Tibial nerve (tissue), 4 donors: ENCODE data around the gene ZBTB20. TPM values are rescaled to one million over a fixed set of nuclear protein-coding genes. Genes with fewer than 3 reads are reported as not detected.
A peak's percentile ranks its signal among the peaks of the same experiment; 100 is the strongest.

Experiments
- DNase-seq, 2 donors: peaks; one replicate each; pipeline ENCODE4 v3.0.0-alpha.2; 2019; ENCODE audit warnings: low spot score in 2 of 2
- H3K27ac ChIP-seq, 4 donors: fragments of 200-600 bp; sonication (generic) in 3 of 4; one replicate each; pipeline ENCODE4 v1.5.1; 2017 to 2019; ENCODE audit warnings: mild to moderate bottlenecking in 1 of 4
- H3K27me3 ChIP-seq, 2 donors: fragments of 200-600 bp; sonication (generic) in 1 of 2; one replicate each; pipeline versions ENCODE4 v1.5.1 to v1.6.0; 2017 to 2019
- H3K36me3 ChIP-seq, 3 donors: fragments of 200-600 bp; sonication (generic); one replicate each; pipeline ENCODE4 v1.5.1; 2018 to 2019
- H3K4me1 ChIP-seq, 4 donors: fragments of 200-600 bp; sonication (generic) in 3 of 4; one replicate each; pipeline ENCODE4 v1.5.1; 2017 to 2019
- H3K4me3 ChIP-seq, 4 donors: fragments of 200-600 bp; sonication (generic) in 3 of 4; one replicate each; pipeline ENCODE4 v1.5.1; 2017 to 2019; ENCODE audit warnings: mild to moderate bottlenecking in 1 of 4, moderate library complexity in 1 of 4
- H3K9me3 ChIP-seq, 4 donors: fragments of 200-600 bp; sonication (generic) in 3 of 4; one replicate each; pipeline ENCODE4 v1.5.1; 2017 to 2019
- CTCF ChIP-seq, 5 experiments: fragments of 200-600 bp in 3 of 5; fragments of 450-650 bp in 2 of 5; sonication (generic) in 3 of 5; IDR thresholded peaks; one replicate each; pipeline ENCODE4 v1.5.1; 2016 to 2019; ENCODE audit warnings: antibody characterized with exemption in 5 of 5, mild to moderate bottlenecking in 3 of 5, moderate library complexity in 2 of 5
- EP300 ChIP-seq, 2 donors: sonication (generic); formaldehyde crosslinking; IDR thresholded peaks; one replicate each; pipeline ENCODE4 v1.6.1; 2017; ENCODE audit warnings: antibody characterized with exemption in 2 of 2, mild to moderate bottlenecking in 1 of 2
- POLR2A ChIP-seq, 2 donors: fragments of 450-650 bp; IDR thresholded peaks; one replicate each; pipeline ENCODE4 v1.6.1; 2017; ENCODE audit warnings: antibody characterized with exemption in 2 of 2, mild to moderate bottlenecking in 2 of 2, moderate library complexity in 2 of 2
- WGBS, 2 donors: methylation state at CpG; one replicate each; pipeline ENCODE4 v1.1.5; 2018; 5-methylcytosine and 5-hydroxymethylcytosine counted together
- total RNA-seq, 4 donors: library from RNA; depleted of rRNA; stranded (reverse); fragments of >200 nt; gene quantifications; one replicate each; pipeline ENCODE4 v1.1.0, GENCODE V29; 2016

The ZBTB20 gene
- total RNA-seq, 4 donors from 2014 or later: 63.3 to 127 (median 102) TPM

GRCh38 chr3:114668099-114668498 lies 479.0 kb downstream of the ZBTB20 start:
- TF ChIP-seq POLR2A (IDR thresholded peaks at IDR 0.05): no peak
- no peaks in the 10 kb centered on the region for H3K27me3 ChIP-seq
- no peak overlapping the region for H3K4me3 ChIP-seq
- H3K27ac ChIP-seq: no peak overlapping the region
- no peak for DNase-seq
- H3K4me1 ChIP-seq: peaks cover 0 to 43% (median 4%) of the 10 kb centered on the region in 4 donors
- WGBS, 2 donors: 86 to 91% methylated on average over 2 of the region's 2 CpGs
- H3K9me3 ChIP-seq: no peaks in the 10 kb centered on the region
- no peaks in the 10 kb centered on the region for H3K36me3 ChIP-seq

- no peak for DNase-seq
- Histone ChIP-seq H3K27ac (no peak overlapping the region), H3K4me1 (peaks cover 0 to 38% (median 4%) of the 10 kb centered on the region in 4 donors), H3K4me3 (no peak overlapping the region), H3K27me3 (no peaks in the 10 kb centered on the region), H3K36me3 (no peaks in the 10 kb centered on the region), H3K9me3 (no peaks in the 10 kb centered on the region)
- no peak for TF ChIP-seq POLR2A (IDR thresholded peaks at IDR 0.05)
- no peak for TF ChIP-seq CTCF (IDR thresholded peaks at IDR 0.05)
- no peak for TF ChIP-seq EP300 (IDR thresholded peaks at IDR 0.05)
- 74 to 82% methylated on average over 3 of the region's 3 CpGs for WGBS, 2 donors
Observed at GRCh38 chr3:114666623-114667022, 480.5 kb downstream of the ZBTB20 start.

GRCh38 chr3:114664006-114664405 lies 483.1 kb downstream of the ZBTB20 start:
- Histone ChIP-seq H3K9me3 (no peaks in the 10 kb centered on the region), H3K4me1 (peaks cover 0 to 44% (median 11%) of the 10 kb centered on the region in 4 donors), H3K27me3 (no peaks in the 10 kb centered on the region), H3K4me3 (no peak overlapping the region), H3K27ac (no peak overlapping the region), H3K36me3 (no peaks in the 10 kb centered on the region)
- no peak for TF ChIP-seq CTCF (IDR thresholded peaks at IDR 0.05)
- no peak for TF ChIP-seq EP300 (IDR thresholded peaks at IDR 0.05)
- no peak for TF ChIP-seq POLR2A (IDR thresholded peaks at IDR 0.05)
- no peak for DNase-seq

- Histone ChIP-seq H3K27ac (peak overlapping the region in 2 of 4 donors; percentile 78 to 85), H3K9me3 (no peaks in the 10 kb centered on the region), H3K27me3 (no peaks in the 10 kb centered on the region), H3K4me1 (peaks cover 0 to 27% (median 8%) of the 10 kb centered on the region in 4 donors), H3K4me3 (no peak overlapping the region), H3K36me3 (no peaks in the 10 kb centered on the region)
- 81 to 84% methylated on average over 1 of the region's 1 CpG for WGBS, 2 donors
- TF ChIP-seq CTCF (IDR thresholded peaks at IDR 0.05) (no peak), EP300 (IDR thresholded peaks at IDR 0.05) (no peak), POLR2A (IDR thresholded peaks at IDR 0.05) (no peak)
- DNase-seq: no peak
Observed at GRCh38 chr3:114660808-114661207, 486.3 kb downstream of the ZBTB20 start.

GRCh38 chr3:114660124-114660523 lies 487.0 kb downstream of the ZBTB20 start:
- Histone ChIP-seq H3K9me3 (no peaks in the 10 kb centered on the region), H3K4me3 (peak overlapping the region in 1 of 4 donors; percentile 11), H3K36me3 (no peaks in the 10 kb centered on the region), H3K27ac (peak overlapping the region in 3 of 4 donors; percentile 48 to 85 (median 78)), H3K27me3 (no peaks in the 10 kb centered on the region), H3K4me1 (peaks cover 0 to 26% (median 8%) of the 10 kb centered on the region in 4 donors)
- TF ChIP-seq CTCF (IDR thresholded peaks at IDR 0.05) (no peak), EP300 (IDR thresholded peaks at IDR 0.05) (no peak), POLR2A (IDR thresholded peaks at IDR 0.05) (no peak)
- no peak for DNase-seq
- 10 to 13% methylated on average over 6 of the region's 6 CpGs for WGBS, 2 donors
